ENCODE data around the gene POR.
A peak's percentile ranks its signal among the peaks of the same experiment; 100 is the strongest.
"Not testable (repeated sequence)": the region's sequence is repeated elsewhere in the genome, so short reads cannot be mapped to it uniquely, and the experiment has no call there.

The POR gene

DNA sequence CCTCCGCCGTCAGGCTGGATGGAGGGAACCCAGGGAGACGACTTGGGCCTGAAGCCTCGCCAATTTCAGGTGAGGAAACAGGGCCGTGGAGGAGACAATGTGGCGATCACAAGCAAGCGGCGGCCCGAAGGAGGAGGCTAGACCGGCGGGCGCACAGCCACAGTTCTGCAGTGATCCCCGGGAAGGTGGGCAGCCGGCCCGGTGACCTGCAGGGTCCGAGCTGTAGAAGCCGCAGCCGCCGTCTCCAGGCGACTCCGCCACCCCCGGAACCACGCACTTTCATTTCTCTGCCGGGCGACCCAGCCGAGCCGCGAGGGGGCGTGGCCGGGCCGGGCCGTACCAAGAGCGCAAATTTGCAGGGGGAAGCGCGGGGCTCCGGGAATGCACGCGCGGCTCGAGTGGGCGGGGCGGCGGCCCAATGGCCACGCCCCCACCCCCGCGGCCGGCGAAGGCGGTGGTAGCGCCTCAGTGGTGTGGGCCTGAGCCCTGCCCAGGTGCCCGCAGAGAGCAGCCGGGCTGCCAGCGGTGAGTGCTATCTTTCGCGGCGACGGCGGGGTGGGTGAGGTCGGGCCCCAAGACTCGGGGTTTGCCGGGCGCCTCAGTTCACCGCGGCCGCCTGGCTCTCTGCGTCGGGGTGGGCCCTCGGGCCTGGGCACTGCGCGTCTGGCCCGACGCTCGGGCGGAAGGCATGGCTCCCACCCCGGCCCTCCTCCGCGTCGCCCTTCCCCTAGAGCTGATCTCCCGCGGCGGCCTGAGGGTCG is at the start of gene POR:
Gene POR (plus strand): TSS at position 501 of the 761 bp plus-strand sequence. CDS start 38,847 bp downstream, outside the sequence.
- DNase-seq = peak; percentile 94

DNA sequence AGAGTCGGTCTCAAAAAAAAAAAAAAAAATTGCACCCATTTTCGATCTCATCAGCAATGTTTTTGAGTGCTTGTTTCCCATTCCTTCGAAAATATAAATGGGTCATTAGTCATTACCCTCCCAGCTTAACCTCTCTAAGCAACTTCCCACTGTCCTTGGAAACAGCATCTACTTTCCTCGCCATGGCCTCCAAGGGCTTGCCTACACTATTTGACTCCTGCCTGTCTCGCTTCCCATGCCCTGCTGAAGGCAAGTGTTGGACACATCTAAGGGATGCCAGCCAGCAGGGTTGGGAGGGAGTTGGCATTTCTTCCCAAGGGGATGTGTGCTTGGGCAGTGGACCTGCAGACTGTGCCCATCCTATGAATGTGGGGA is 48.9 kb upstream of the POR start:
- no peak for DNase-seq

DNA sequence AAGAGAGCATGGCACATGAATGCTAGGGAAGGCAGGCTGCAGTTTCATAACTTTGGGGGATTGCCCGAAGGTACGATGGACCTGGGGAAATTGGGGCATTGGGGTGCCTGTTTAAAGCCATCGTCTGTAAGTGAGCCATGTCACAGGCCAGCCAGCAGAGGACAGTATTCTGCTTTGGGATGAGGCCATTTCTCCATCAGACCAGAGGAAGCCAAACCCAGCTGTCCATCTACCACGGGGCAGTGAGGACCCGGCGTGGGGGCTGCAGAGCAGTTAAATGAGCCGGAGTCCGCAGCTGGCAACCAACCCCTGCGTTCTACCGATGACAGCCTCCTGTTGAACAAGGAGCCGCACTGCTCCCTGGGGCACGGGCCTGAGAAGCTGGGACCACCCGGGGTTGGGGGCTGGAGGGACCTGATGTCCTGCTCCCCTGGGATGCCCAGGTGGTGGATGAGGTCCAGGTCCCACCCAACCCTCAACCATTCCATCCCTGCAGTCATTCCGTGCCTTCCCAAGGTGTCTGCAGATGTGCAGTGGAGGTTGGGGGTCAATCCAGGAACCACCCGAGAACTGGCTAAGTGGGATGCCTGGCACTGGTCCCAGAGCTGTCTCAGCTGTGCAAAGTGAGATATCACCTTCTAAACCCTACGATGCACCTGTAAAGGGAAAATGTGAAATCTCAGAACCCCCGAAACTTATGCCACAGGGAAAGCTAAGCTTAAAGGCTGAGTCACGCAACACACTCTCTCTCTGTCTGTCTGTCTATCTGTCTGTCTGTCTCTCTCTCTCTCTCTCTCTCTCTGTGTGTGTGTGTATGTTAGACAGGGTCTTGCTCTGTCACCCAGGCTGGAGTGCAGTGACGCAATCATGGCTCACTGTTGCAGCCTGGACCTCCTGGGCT is 48.2 kb upstream of the POR start:
- DNase-seq = peak; percentile 55

DNA sequence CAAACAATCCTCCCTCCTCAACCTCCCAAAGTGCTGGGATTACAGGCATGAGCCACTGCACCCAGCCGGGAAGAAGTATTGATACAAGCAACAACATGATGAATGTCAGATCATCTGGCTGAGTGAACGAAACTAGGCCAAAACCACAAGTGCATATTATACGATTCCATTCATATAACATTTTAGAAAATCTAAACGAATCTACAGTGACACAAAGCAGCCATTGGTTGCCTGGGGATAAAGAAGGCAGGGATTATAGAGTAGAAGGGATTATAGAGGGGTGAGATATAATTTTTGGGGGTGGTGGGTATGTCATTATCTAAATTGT is 47.6 kb upstream of the POR start:
- DNase-seq = no peak

DNA sequence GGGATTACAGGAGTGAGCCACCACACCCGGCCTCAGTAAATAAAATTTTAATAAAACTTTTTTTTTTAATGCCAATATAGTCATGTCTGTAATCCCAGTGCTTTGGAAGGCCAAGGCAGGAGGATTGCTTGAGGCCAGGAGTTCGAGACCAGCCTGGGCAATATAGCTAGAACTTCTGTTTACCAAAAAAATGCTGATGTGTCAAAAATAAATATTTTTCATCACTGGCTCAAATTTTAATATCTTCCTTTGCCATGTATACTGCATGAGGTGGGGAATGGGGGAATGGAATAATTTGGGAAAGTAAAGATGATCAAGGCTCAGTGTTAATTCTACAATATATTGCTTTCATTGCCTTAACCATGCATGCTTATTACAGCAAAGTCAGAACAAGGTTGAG is 46.8 kb upstream of the POR start:
- no peak for DNase-seq

DNA sequence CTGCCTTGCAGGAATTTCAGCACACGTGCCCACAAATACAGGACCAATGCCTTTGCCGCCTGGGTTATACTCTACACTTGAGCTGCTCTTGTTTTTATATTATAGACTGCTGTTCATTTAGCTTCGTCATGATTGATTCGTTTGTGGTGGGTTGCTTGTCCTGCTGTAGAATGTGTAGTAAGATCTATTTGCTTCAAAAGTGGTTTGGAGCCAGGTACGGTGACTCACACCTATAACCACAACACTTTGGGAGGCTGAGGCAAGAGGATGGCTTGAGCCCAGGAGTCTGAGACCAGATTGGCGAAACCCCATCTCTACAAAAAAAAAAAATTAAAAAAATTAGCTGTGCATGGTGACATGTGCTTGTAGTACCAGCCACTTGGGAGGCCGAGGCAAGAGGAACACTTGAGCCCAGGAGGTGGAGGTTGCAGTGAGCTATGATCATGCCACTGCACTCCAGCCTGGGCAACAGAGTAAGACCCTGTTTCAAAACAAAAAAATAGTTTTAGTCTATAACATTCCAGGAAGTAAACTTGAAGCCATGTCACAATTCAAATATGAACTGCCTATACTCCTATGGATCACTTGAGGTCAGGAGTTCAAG is 45.1 kb upstream of the POR start:
- no peak for DNase-seq

GRCh38 chr7:75870557-75871161 is 44.3 kb upstream of the POR start:
- no peak for DNase-seq

DNA sequence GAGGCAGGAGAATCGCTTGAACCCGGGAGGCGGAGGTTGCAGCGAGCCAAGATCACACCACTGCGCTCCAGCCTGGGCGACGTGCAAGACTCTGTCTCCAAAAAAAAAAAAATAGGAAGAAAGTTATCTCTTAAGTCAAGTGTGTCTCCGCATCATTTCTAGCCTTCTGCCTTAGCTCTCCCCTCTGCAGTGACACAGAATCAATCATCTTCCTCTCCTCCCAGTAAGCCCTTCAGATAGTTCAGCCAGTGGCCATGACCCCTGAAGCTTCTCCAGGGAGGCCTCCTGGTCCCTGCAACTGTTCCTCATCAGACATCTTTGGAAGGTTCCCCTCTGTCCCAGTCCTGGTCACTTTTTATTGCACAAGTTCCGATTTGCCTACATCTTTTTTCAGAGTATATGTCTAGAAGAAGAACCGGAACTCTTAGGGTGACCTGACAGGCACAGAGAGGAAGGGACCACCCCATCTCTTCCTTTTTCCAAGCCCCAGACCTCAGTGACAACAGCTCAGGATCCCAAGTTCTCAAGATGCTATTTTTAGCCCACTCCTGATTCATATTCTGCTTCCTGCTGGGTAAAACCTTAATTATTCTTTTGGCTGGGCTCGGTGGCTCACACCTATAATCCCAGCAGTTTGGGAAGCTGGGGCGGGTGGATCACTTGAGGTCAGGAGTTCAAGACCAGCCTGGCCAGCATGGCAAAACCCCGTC is 42.7 kb upstream of the POR start:
- no peak for DNase-seq

DNA sequence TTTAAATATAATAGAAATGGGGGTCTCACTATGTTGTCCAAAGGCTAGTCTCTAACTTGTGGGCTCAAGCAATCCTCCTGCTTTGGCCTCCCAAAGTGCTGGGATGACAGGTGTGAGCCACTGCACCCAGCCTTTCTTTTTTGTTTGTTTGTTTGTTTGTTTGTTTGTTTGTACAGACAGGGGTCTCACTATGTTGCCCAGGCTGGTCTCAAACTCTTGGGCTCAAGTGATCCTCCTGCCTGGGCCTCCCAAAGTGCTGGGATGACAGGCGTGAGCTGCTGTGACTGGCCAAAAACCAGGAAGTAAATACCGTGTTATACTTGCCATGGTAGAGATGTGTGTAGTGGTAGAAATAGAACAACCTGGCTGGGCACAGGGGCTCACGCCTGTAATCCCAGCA is 40.8 kb upstream of the POR start:
- not testable (repeated sequence) for DNase-seq

- DNase-seq = no peak
Measured at GRCh38 chr7:75875113-75876080, 39.6 kb upstream of the POR start.

DNA sequence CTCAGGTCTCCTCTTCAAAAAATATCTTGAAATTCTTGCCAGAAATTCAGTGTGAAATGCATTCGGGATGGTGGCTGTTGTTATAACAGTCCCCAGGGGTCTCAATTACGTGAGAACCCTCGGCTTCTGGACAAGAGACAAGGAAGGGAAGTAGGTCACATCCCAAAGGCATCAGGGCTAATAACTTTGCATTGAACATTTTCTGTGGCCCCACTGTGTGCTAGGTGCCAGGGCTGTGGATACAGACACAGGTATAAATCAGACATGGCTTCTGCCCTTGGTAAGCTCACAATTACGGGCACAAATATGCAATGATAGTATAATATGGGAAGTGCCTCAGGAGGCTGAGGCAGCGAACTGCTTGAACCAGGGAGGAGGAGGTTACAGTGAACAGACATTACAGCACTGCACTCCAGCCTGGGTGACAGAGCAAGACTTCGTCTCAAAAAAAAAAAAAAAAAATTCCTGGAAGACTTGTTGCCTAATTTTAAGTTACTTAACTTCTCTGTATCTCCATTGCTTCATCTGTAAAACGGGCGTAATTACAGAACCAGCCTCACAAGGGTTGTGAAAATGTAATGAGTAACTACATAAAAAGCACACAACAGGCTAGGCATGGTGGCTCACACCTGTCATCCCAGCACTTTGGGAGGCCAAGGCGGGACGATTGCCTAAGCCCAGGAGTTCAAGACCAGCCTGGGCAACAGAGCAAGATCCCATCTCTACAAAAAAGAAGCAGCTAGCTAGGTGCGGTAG is 38.7 kb upstream of the POR start:
- no peak for DNase-seq

DNA sequence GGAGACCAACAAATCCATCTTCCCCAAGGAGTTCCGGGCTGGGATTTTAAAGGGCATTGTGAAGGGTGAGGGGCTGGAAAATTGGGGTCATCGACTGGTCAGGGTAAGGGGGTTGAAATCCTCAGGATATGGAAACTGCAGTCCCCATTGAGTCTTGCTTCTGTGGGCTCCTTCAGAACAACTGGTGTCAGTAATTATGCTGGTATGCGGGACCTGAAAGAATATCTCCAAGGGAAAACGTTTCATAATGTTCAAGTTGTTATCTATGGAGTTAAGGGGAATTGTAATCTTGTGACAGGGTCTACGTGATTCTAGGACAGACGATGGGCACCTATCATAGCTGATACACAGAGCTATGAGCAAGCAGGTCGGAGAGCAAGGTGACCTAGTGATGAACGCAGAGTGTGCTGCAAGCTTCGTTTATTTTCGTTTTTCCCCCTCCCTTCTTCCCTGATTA is 36.6 kb upstream of the POR start:
- no peak for DNase-seq

DNA sequence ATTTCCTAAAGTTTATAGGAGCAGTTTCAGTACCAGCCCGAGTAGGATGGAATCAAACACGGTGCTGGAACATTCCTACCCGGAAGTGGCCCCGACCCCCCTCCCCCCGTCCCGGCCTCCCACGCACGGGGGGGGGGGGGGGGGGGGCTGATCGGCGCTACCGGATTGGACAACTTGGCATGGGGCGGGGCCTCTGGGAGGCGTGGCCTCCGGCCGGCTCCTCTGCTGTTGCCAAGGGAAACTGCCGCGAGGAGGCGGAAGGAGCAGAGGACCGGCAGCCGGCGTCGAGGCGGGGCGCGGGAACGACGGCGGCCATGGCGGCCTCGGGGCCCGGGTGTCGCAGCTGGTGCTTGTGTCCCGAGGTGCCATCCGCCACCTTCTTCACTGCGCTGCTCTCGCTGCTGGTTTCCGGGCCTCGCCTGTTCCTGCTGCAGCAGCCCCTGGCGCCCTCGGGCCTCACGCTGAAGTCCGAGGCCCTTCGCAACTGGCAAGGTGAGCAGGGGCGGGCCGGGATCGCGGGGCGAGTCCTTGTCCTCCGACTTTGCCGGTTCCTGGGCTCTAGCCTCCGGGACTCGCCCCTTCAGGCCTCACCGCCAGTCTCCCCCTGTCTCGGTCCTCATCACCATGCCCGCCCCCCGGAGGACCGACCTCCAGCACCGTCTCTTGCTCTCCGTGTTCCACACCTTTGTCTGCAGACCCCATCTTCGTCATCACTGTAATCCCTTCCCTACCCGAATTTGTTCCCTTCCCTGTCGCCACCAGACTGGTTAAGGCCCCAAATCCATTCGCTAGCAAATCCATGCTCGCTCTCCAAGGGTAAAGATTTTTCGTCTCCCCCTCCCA is 36.0 kb upstream of the POR start, which contains the start of gene RHBDD2:
Gene RHBDD2 (plus strand): TSS at position 266 of the 843 bp plus-strand sequence. CDS start 49 bp downstream, at position 315.
- peak; percentile 97 for DNase-seq

GRCh38 chr7:75879771-75880184 is 35.2 kb upstream of the POR start:
- DNase-seq = no peak

DNA sequence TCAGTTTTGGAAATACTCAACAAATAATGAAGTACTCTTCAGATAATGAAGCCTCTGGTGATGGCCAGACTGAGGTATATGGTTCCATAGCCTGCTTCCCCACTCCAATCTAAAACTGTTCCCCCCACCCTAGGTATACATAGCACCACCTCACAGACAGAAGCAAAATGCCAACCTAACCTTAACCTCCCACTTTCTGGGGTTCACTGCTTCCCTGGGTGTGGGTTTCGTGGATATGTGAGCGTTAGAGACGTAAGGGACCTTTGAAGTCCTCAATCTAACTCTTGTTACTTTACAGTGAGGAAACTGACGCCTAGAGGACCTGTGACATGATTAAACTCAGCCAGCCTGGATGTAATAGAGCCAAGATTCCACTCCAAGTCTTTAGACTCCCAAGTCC is 34.7 kb upstream of the POR start:
- DNase-seq = no peak

DNA sequence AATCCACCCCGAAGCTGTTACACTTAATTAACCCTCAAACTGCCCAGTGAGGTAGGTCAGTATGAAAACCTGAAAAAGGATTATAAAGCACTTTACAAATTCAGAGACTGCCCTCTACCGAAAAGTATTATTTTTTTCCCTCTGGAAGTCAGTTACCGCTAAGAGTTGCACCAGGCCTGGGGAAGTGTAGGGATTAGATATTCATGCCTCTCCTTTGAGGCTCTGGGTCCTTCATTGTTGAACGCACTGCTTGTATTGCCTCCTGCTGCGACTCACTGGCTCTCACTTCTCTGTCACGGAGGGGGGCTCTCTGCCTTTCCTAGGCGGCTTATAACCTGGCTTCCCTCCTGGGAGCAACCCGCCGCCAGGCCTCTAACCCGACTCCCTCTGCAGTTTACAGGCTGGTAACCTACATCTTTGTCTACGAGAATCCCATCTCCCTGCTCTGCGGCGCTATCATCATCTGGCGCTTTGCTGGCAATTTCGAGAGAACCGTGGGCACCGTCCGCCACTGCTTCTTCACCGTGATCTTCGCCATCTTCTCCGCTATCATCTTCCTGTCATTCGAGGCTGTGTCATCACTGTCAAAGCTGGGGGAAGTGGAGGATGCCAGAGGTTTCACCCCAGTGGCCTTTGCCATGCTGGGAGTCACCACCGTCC is 33.4 kb upstream of the POR start:
- no peak for DNase-seq

GRCh38 chr7:75883265-75883824 is 31.6 kb upstream of the POR start:
- not testable (repeated sequence) for DNase-seq

DNA sequence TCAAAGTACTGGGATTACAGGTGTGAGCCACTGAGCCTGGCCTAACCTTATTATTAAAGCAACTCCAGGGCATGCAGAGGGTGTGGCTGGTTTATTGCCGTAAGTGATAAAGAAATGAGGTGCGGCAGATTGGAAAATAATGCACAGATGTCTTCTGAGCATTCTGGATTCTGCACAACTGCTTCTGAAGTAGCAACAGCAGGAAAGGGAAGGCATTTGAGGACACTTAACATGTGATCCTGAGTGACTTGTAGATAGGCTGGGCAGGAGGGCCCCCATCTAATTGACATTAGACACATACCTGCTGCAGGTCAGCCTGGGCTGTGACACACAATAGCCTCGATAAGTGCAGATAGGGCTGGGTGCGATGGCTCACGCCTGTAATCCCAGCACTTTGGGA is 30.5 kb upstream of the POR start:
- DNase-seq = no peak

GRCh38 chr7:75885036-75885435 is 29.9 kb upstream of the POR start:
- peak; percentile 30 for DNase-seq

All from left hindlimb (tissue), 1 donor.